ENCODE measurements around the gene KYNU.
"Not testable (repeated sequence)": the region's sequence is repeated elsewhere in the genome, so short reads cannot be mapped to it uniquely, and the experiment has no call there.

KYNU gene

GRCh38 chr2:142877216-142877838 lies at the start of gene KYNU:
Gene KYNU, plus strand, starts transcription at chr2:142877664. Its CDS starts 7,704 bp downstream, at chr2:142885368.
- FAIRE-seq = no peak

- no peak for FAIRE-seq
Measured at GRCh38 chr2:142834021-142834420, 43.4 kb upstream of the KYNU start.

GRCh38 chr2:142840436-142840835 lies 37.0 kb upstream of the KYNU start:
- FAIRE-seq = no peak

GRCh38 chr2:142841788-142842187 lies 35.7 kb upstream of the KYNU start:
- FAIRE-seq = no peak

- no peak for FAIRE-seq
Measured at GRCh38 chr2:142842369-142842768, 35.1 kb upstream of the KYNU start.

- FAIRE-seq = no peak
Measured at GRCh38 chr2:142843731-142844130, 33.7 kb upstream of the KYNU start.

GRCh38 chr2:142848023-142848606 lies 29.3 kb upstream of the KYNU start:
- FAIRE-seq = no peak

GRCh38 chr2:142849820-142850219 lies 27.6 kb upstream of the KYNU start:
- FAIRE-seq = no peak

- no peak for FAIRE-seq
Measured at GRCh38 chr2:142853912-142854311, 23.6 kb upstream of the KYNU start.

- FAIRE-seq = no peak
Measured at GRCh38 chr2:142857256-142858164, 20.0 kb upstream of the KYNU start.

- FAIRE-seq = no peak
Measured at GRCh38 chr2:142858961-142859360, 18.5 kb upstream of the KYNU start.

GRCh38 chr2:142862299-142862698 lies 15.2 kb upstream of the KYNU start:
- no peak for FAIRE-seq

- no peak for FAIRE-seq
Measured at GRCh38 chr2:142862847-142863246, 14.6 kb upstream of the KYNU start.

- FAIRE-seq = no peak
Measured at GRCh38 chr2:142863485-142863961, 13.9 kb upstream of the KYNU start.

- not testable (repeated sequence) for FAIRE-seq
Measured at GRCh38 chr2:142864605-142865004, 12.9 kb upstream of the KYNU start.

- FAIRE-seq = no peak
Measured at GRCh38 chr2:142865924-142866323, 11.5 kb upstream of the KYNU start.

GRCh38 chr2:142866426-142866825 lies 11.0 kb upstream of the KYNU start:
- no peak for FAIRE-seq

GRCh38 chr2:142867136-142867535 lies 10.3 kb upstream of the KYNU start:
- no peak for FAIRE-seq

- no peak for FAIRE-seq
Measured at GRCh38 chr2:142868229-142868762, 9.2 kb upstream of the KYNU start.

- FAIRE-seq = not testable (repeated sequence)
Measured at GRCh38 chr2:142869065-142869460, 8.4 kb upstream of the KYNU start.

GRCh38 chr2:142869461-142870106 lies 7.9 kb upstream of the KYNU start:
- no peak for FAIRE-seq

GRCh38 chr2:142870526-142870925 lies 6.9 kb upstream of the KYNU start:
- no peak for FAIRE-seq

GRCh38 chr2:142871396-142871795 lies 6.1 kb upstream of the KYNU start:
- no peak for FAIRE-seq
